Panc1 (cell line): ENCODE results near the gene MRTFA. TPM values are rescaled to one million over a fixed set of nuclear protein-coding genes. Genes with fewer than 3 reads are reported as not detected.

Experiments
- ATAC-seq: fragments of 200-7000 bp; cut with Tn5 transposase; 2 replicates; pipeline ENCODE4 v1.9.1; 2020; ENCODE audit warnings: mild to moderate bottlenecking, moderate library complexity
- BruUV-seq: library from RNA; stranded (reverse); fragments of 400-500 nt; replicated peaks from 2 replicates; lab custom pipeline; 2021; lab: Mats Ljungman, UMichigan
- CTCF ChIA-PET: fragments of 300-600 bp; sonication (Branson Sonifier 250); formaldehyde crosslinking; loops from one replicate; lab custom pipeline; 2022; ENCODE audit warnings: antibody characterized with exemption; lab: Charles Lee
- POLR2A ChIA-PET: fragments of 300-600 bp; sonication (Branson Sonifier 250); formaldehyde crosslinking; loops from one replicate; lab custom pipeline; 2022; ENCODE audit warnings: antibody characterized with exemption; lab: Charles Lee
- DNase-seq: peaks from one replicate; pipeline ENCODE4 v3.0.0-alpha.2; 2010; ENCODE audit warnings: low read depth, low spot score
- H3K27ac ChIP-seq: 2 replicates; pipeline ENCODE4 v1.5.1; 2011; ENCODE audit warnings: mild to moderate bottlenecking, low read length, inconsistent platforms
- H3K27me3 ChIP-seq: fragments of 200-500 bp; sonication (Bioruptor generic); 2 replicates; pipeline ENCODE4 v1.6.0; 2014; ENCODE audit warnings: low read length, inconsistent platforms; ENCODE audit not compliant: control insufficient read depth, insufficient read depth
- H3K36me3 ChIP-seq: fragments of 200-500 bp; sonication (Bioruptor generic); 2 replicates; pipeline ENCODE4 v1.5.1; 2014; ENCODE audit warnings: inconsistent platforms, mild to moderate bottlenecking, low read length, moderate library complexity; ENCODE audit not compliant: control insufficient read depth, insufficient read depth
- H3K4me1 ChIP-seq: 2 replicates; pipeline ENCODE4 v1.5.1; 2011; ENCODE audit warnings: inconsistent platforms, mild to moderate bottlenecking, low read length, moderate library complexity; ENCODE audit not compliant: control insufficient read depth, insufficient read depth
- H3K4me3 ChIP-seq, 2 experiments: 2 replicates each; pipeline ENCODE4 v1.5.1; 2011 to 2012; ENCODE audit warnings: low read depth in 2 of 2, low read length in 2 of 2, mild to moderate bottlenecking in 2 of 2, inconsistent platforms in 1 of 2, moderate library complexity in 1 of 2
- H3K9me3 ChIP-seq: fragments of 200-500 bp; sonication (Bioruptor generic); 2 replicates; pipeline ENCODE4 v1.5.1; 2014; ENCODE audit warnings: low read depth, mild to moderate bottlenecking, inconsistent platforms, low read length, moderate library complexity; ENCODE audit not compliant: control insufficient read depth, insufficient read depth
- POLR2AphosphoS5 ChIP-seq: IDR thresholded peaks from 2 replicates; pipeline ENCODE4 v1.6.1; 2012; ENCODE audit warnings: mild to moderate bottlenecking, low read depth, low read length, moderate library complexity
- SIN3A ChIP-seq: IDR thresholded peaks from 2 replicates; pipeline ENCODE4 v1.6.1; 2012; ENCODE audit warnings: low read depth, mild to moderate bottlenecking, low read length, moderate library complexity, borderline replicate concordance; ENCODE audit not compliant: insufficient read depth
- TCF7L2 ChIP-seq: IDR thresholded peaks from 2 replicates; pipeline ENCODE4 v1.6.1; 2011; ENCODE audit warnings: mild to moderate bottlenecking, low read depth, low read length, inconsistent platforms
- in situ Hi-C: cut with HindIII; loops from 2 replicates; pipeline ENCODE4 v1.10.0; 2016; ENCODE audit warnings: low sequenced_read_pairs, low pct_unique_long_range_greater_than_20kb
- intact Hi-C: fragments of 100-400 bp; cut with micrococcal nuclease; formaldehyde crosslinking; loops from one replicate; pipeline ENCODE4 v1.10.0; 2022; ENCODE audit not compliant: unreplicated experiment
- total RNA-seq: library from RNA; stranded (reverse); gene quantifications from one replicate; pipeline ENCODE4 v1.2.1, GENCODE V29; 2021; ENCODE audit not compliant: unreplicated experiment
- TF ChIP-seq, protein P1 (sequence below): fragments of 450-650 bp; IDR thresholded peaks from 2 replicates; pipeline ENCODE4 v1.5.1; 2017; ENCODE audit warnings: mild to moderate bottlenecking
- TF ChIP-seq, protein P2 (sequence below), 2 experiments: IDR thresholded peaks; 2 replicates each; pipeline ENCODE4 v1.6.1; 2011 to 2012; ENCODE audit warnings: low read depth in 2 of 2, control low read depth in 1 of 2, low read length in 1 of 2, mild to moderate bottlenecking in 1 of 2, moderate library complexity in 1 of 2; ENCODE audit not compliant: insufficient read depth in 1 of 2

Gene MRTFA
- total RNA-seq, 1 experiment from 2014 or later: 62.1 TPM

DNA sequence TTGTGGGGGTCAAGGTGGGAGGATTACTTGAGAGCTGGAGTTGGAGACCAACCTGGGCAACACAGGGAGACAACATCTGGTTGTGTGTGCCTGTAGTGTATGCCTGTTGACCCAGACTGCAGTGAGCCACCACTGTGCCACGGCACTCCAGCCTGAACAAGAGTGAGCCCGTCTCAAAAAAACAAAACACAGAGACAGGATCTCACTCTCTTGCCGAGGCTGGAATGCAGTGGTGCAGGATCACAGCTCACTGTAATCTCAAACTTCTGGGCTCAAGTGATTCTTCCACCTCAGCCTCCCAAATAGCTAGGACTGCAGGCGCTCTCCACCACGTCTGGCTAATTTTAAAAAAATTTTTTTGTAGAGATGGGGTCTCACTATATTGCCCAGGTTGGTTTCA is 153.6 kb downstream of the MRTFA start:
- DNase-seq: no peak
- H3K27ac ChIP-seq: no peak overlapping the region
- intact Hi-C loops (no loop called here), in situ Hi-C loops (no loop called here)
- no peak for ATAC-seq
- H3K4me1 ChIP-seq: peaks cover 20% of the 10 kb centered on the region
- ChIA-PET POLR2A (no interaction called here), CTCF (no interaction called here)
- H3K4me3 ChIP-seq: no peak overlapping the region
- TF ChIP-seq, protein P1, sequence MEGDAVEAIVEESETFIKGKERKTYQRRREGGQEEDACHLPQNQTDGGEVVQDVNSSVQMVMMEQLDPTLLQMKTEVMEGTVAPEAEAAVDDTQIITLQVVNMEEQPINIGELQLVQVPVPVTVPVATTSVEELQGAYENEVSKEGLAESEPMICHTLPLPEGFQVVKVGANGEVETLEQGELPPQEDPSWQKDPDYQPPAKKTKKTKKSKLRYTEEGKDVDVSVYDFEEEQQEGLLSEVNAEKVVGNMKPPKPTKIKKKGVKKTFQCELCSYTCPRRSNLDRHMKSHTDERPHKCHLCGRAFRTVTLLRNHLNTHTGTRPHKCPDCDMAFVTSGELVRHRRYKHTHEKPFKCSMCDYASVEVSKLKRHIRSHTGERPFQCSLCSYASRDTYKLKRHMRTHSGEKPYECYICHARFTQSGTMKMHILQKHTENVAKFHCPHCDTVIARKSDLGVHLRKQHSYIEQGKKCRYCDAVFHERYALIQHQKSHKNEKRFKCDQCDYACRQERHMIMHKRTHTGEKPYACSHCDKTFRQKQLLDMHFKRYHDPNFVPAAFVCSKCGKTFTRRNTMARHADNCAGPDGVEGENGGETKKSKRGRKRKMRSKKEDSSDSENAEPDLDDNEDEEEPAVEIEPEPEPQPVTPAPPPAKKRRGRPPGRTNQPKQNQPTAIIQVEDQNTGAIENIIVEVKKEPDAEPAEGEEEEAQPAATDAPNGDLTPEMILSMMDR: no peak
- TF ChIP-seq TCF7L2: no peak
- no peak for TF ChIP-seq POLR2AphosphoS5
- TF ChIP-seq SIN3A: no peak
- TF ChIP-seq, protein P2, sequence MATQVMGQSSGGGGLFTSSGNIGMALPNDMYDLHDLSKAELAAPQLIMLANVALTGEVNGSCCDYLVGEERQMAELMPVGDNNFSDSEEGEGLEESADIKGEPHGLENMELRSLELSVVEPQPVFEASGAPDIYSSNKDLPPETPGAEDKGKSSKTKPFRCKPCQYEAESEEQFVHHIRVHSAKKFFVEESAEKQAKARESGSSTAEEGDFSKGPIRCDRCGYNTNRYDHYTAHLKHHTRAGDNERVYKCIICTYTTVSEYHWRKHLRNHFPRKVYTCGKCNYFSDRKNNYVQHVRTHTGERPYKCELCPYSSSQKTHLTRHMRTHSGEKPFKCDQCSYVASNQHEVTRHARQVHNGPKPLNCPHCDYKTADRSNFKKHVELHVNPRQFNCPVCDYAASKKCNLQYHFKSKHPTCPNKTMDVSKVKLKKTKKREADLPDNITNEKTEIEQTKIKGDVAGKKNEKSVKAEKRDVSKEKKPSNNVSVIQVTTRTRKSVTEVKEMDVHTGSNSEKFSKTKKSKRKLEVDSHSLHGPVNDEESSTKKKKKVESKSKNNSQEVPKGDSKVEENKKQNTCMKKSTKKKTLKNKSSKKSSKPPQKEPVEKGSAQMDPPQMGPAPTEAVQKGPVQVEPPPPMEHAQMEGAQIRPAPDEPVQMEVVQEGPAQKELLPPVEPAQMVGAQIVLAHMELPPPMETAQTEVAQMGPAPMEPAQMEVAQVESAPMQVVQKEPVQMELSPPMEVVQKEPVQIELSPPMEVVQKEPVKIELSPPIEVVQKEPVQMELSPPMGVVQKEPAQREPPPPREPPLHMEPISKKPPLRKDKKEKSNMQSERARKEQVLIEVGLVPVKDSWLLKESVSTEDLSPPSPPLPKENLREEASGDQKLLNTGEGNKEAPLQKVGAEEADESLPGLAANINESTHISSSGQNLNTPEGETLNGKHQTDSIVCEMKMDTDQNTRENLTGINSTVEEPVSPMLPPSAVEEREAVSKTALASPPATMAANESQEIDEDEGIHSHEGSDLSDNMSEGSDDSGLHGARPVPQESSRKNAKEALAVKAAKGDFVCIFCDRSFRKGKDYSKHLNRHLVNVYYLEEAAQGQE (IDR thresholded peaks at IDR 0.05; ENCODE audit: insufficient read depth in 1 of 2, low read depth in 2 of 2, low read length in 1 of 2): no peak
- H3K9me3 ChIP-seq: no peaks in the 10 kb centered on the region
- no peaks in the 10 kb centered on the region for H3K36me3 ChIP-seq
- H3K27me3 ChIP-seq: no peaks in the 10 kb centered on the region
- no TSS peak for BruUV-seq

DNA sequence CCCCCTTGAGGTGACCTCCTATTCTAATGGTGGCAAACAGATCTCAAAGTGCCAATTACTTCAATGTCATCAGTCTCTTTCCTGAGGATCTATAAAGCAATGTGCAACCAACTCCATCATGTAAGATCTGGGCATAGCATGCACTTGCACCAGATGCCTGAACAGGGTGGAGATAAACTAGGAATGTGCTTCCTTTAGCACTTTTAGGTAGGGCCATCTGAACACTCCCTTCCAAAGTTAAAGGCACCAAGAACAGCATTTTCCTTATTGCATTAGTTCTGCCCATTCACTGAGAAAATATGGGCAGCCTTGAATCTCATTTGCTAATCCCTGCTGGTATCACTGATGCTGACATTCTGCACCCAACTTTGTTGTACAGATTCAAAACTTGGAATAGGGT is 154.1 kb downstream of the MRTFA start:
- ChIA-PET POLR2A (no interaction called here), CTCF (no interaction called here)
- Histone ChIP-seq H3K4me1 (peaks cover 24% of the 10 kb centered on the region), H3K27me3 (no peaks in the 10 kb centered on the region), H3K4me3 (no peak overlapping the region), H3K9me3 (no peaks in the 10 kb centered on the region), H3K36me3 (no peaks in the 10 kb centered on the region), H3K27ac (no peak overlapping the region)
- in situ Hi-C loops (no loop called here), intact Hi-C loops (no loop called here)
- no peak for TF ChIP-seq SIN3A
- no peak for TF ChIP-seq TCF7L2
- TF ChIP-seq, protein P1: no peak
- TF ChIP-seq, protein P2 (IDR thresholded peaks at IDR 0.05; ENCODE audit: insufficient read depth in 1 of 2, low read depth in 2 of 2, low read length in 1 of 2): no peak
- no peak for TF ChIP-seq POLR2AphosphoS5
- DNase-seq (no peak), ATAC-seq (no peak)
- no TSS peak for BruUV-seq
